ENCODE measurements around the gene HOXB9.
A peak's percentile ranks its signal among the peaks of the same experiment; 100 is the strongest.

- no peak for TF ChIP-seq CTCF (IDR thresholded peaks at IDR 0.05; ENCODE audit: poor library complexity)
- peak; percentile 6 for TF ChIP-seq EZH2 (IDR thresholded peaks at IDR 0.05; ENCODE audit: borderline replicate concordance)
- TF ChIP-seq EZH2phosphoT487 (IDR thresholded peaks at IDR 0.05; ENCODE audit: low read depth, severe bottlenecking, unreplicated experiment), result no peak
Measured at GRCh38 chr17:48630009-48630924, 4.1 kb upstream of the HOXB9 start.

All from hepatocyte (in vitro differentiated cells).